GM21619 (cell line): ENCODE measurements around the gene LRRC7.

Experiments
- ATAC-seq: cut with Tn5 transposase; IDR thresholded peaks from one replicate; pipeline ENCODE4 v1.9.1; 2021; ENCODE audit not compliant: unreplicated experiment

Gene LRRC7

GRCh38 chr1:69765951-69766350 lies 198.2 kb downstream of the LRRC7 start:
- ATAC-seq, result no peak

GRCh38 chr1:69766431-69767180 lies 198.9 kb downstream of the LRRC7 start:
- no peak for ATAC-seq

DNA sequence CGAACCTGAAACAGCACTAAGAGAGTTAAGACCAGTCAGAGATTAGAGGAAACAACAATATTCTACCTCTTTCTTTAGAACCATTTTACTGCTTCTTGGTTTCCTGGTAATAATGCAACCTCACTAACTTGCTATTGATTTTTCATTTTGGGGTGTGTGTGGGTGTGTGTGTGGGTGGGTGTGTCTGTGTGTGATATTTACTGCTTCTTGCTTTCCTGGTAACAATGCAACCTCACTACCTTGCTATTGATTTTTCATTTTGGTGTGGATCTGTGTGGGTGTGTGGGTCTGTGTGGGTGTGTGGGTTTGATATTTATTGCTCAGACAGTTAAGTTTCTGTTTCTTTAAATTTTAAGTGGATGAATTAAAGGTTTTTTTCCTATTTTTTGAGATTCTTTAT lies 208.8 kb downstream of the LRRC7 start:
- ATAC-seq, result no peak

- no peak for ATAC-seq
Measured at GRCh38 chr1:69777423-69777822, 209.7 kb downstream of the LRRC7 start.

- no peak for ATAC-seq
Measured at GRCh38 chr1:69777971-69778370, 210.2 kb downstream of the LRRC7 start.

GRCh38 chr1:69787151-69787550 lies 219.4 kb downstream of the LRRC7 start:
- ATAC-seq, result no peak

- ATAC-seq, result no peak
Measured at GRCh38 chr1:69791311-69791710, 223.6 kb downstream of the LRRC7 start.

- ATAC-seq, result no peak
Measured at GRCh38 chr1:69794831-69795230, 227.1 kb downstream of the LRRC7 start.

DNA sequence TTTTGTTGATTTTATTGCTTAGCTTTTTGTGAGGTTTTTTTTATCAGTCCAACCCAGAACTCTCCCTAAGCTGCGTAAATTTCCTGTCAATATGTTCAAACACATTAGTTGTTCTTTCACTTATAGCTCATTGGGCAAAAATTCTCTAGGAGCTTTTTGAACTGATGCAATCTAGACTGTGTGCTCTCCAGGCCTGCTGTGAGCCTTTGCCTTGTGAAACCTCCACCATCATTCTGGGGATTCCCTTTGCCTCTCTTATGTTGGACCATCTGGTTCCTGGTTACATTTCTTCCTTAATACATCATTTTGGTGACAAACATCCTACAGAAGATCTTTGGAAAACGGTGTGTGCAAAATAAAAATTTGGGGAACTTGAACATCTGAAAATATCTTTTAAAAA lies 247.2 kb downstream of the LRRC7 start:
- ATAC-seq, result no peak

DNA sequence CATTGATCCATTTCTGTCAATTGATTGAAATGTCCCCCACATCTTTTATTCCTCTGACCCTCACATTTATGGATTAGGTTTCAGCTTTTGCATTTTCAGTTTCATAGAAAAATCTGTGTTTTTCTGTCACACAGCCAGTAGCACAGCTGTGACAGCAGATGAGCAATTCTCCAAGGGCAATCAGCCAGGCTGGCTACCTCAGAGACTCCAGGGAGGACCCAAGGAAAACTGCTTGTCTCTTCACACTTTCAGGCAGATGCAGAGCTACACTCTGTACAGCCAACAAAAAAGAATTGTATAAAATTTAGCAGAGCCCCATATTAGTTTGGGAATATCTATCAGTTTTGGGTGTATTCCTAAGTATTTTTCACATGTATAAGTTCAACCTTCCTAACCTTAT lies 257.2 kb downstream of the LRRC7 start:
- ATAC-seq, result no peak

GRCh38 chr1:69827732-69828131 lies 260.0 kb downstream of the LRRC7 start:
- no peak for ATAC-seq

DNA sequence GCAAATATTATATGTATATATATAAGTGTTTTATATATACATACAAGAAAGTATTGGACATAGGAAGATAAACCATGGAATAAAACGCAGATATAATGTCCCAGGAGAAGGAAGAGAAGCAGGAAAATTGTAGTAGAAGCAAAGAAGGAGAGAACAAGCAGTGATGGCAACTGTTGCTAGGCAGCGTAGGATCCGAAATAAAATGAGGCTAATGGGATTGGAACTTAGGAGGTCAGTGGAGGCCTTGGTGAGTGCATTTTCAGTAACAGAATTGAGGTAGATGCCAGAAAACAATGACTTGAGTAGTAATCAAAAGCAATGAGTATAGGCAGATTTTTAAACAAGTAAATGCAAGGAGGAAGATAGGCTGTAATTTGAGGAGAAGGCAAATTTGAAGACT lies 265.8 kb downstream of the LRRC7 start:
- ATAC-seq, result no peak

- no peak for ATAC-seq
Measured at GRCh38 chr1:69834336-69834735, 266.6 kb downstream of the LRRC7 start.

- ATAC-seq, result no peak
Measured at GRCh38 chr1:69835955-69836354, 268.2 kb downstream of the LRRC7 start.

GRCh38 chr1:69836971-69837636 lies 269.4 kb downstream of the LRRC7 start:
- no peak for ATAC-seq

DNA sequence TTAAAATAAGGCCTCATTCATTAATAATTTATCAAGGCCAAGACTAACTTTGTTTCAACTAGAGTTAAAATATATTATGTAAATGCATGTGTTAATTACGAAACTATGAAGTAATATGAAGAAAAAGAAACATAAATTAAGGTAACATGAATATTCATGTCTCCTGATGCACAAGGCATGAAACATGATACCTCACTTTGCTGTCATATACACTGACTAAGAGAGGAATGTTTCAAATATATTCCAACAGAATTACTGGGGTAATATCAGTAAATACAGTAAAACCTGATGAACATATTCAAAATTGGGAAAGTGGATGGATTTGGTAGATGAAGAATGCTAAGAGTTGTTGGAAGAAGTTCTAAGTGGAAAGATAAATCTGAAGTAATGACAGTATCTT lies 274.6 kb downstream of the LRRC7 start:
- ATAC-seq, result no peak

DNA sequence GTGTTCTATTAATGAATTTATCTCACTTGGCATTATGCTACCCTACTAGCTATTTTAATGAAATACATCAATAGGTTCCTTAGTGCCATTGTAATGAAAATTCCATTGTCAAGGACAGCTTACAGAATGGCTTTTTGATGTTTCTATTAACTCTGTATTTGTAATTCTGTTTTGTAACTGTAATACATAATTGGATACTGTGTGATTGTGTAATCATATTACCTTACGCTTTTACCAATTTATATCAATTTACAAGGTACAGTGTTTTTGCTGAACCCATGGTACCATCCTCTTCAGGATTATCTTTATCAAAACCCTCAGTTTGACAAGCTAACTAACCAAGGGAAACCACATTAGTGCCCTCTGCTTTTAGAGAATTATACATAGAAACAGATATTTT lies 277.9 kb downstream of the LRRC7 start:
- ATAC-seq, result no peak

- no peak for ATAC-seq
Measured at GRCh38 chr1:69846267-69846666, 278.5 kb downstream of the LRRC7 start.

GRCh38 chr1:69847670-69848069 lies 279.9 kb downstream of the LRRC7 start:
- ATAC-seq, result no peak

DNA sequence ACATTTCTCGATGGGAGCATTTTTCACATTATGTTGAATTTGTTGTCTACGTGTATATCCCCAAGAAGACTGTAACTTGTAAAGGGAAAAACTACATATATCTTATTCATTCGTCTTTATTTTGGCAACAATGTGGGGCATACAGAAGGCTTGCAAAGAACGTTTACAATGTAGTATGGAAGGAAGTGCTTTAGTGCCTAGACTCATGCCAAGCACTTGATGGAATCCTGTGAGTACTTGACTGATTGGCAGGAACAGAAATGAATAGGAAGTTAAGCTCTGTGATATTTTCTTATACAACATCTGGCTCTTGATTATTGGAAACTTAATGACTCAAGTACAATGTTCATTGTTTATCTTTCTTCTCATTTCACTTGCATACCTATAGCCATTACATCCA lies 284.4 kb downstream of the LRRC7 start:
- no peak for ATAC-seq

GRCh38 chr1:69852706-69853105 lies 285.0 kb downstream of the LRRC7 start:
- ATAC-seq, result no peak

DNA sequence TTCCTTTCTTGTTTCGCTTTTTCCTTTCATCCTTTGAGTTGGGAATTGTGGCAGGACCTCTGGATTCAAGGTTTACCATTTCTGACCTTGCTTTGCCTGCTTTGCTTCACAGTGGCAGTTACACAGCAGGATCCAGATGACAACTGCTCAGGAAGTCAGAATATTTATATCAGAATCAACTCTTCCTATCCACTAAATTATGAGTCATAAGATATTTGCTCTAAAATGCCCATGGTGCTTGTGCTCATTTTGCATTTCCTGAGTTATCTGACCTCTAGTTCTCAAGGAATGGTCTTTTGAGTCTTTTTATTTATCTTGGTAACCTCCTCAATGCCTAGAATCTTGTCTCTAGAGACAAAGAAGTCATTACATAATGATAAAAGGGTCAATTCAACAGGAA lies 290.8 kb downstream of the LRRC7 start:
- ATAC-seq, result no peak

DNA sequence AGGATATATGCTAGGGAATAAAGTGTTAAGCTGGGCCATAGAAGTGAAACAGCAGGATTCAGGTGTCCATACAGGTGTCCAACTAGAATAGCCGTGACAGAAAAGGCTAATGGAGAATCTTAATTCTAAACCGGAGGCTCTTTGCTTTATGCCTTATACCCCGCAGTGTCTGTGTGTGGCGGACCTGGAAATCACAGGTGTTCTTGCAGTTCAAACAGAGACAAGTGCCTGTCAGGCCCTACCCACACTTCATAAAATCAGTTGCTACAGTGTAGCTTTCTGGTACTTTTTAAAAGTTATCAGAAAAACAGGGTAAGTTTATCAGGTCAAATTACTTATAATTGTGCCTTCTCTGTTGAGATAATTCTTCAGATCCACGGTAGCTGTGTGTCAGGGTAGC lies 293.9 kb downstream of the LRRC7 start:
- no peak for ATAC-seq
